PFSK-1 (cell line): ENCODE measurements around the gene RPL22L1.

Source experiments
- FOXP2 ChIP-seq: optimal IDR thresholded peaks from 2 replicates; pipeline ENCODE3; 2011; ENCODE audit warnings: borderline replicate concordance, control low read depth, inconsistent platforms; ENCODE audit not compliant: insufficient read depth; ENCODE audit errors: extremely low read length, extremely low read depth
- POLR2AphosphoS5 ChIP-seq: IDR thresholded peaks from 2 replicates; pipeline ENCODE4 v1.6.1; 2012; ENCODE audit warnings: low read depth, mild to moderate bottlenecking, control low read depth, low read length, moderate library complexity
- REST ChIP-seq, 2 experiments: IDR thresholded peaks; 2 replicates each; pipeline versions ENCODE4 v1.6.1 to v1.8.0; 2011 to 2012; ENCODE audit warnings: low read depth in 2 of 2, low read length in 2 of 2, control low read depth in 1 of 2, inconsistent platforms in 1 of 2, mild to moderate bottlenecking in 1 of 2, moderate library complexity in 1 of 2; ENCODE audit not compliant: insufficient read depth in 1 of 2
- SIN3A ChIP-seq: IDR thresholded peaks from 2 replicates; pipeline ENCODE4 v1.6.1; 2012; ENCODE audit warnings: mild to moderate bottlenecking, low read length, moderate library complexity, borderline replicate concordance; ENCODE audit not compliant: insufficient read depth
- TAF1 ChIP-seq: IDR thresholded peaks from 2 replicates; pipeline ENCODE4 v1.6.1; 2012; ENCODE audit warnings: low read length, control low read depth, borderline replicate concordance; ENCODE audit not compliant: insufficient read depth

GRCh38 chr3:170869645-170870593 is at the start of gene RPL22L1:
- peak; percentile 99 for TF ChIP-seq POLR2AphosphoS5
- peak; percentile 56; the same call in 1 of the 2 replicates for TF ChIP-seq SIN3A
- TF ChIP-seq TAF1: peak; percentile 96; the same call in 1 of the 2 replicates
- TF ChIP-seq REST (IDR thresholded peaks at IDR 0.05; ENCODE audit: insufficient read depth in 1 of 2, low read depth in 2 of 2, low read length in 2 of 2): 0 out of 4 replicates have a peak, but pooled peaks of 1 of the 2 experiments have one; percentile 22
- peak; percentile 84 for TF ChIP-seq FOXP2
